ENCODE data around the gene KIF5C.

Gene KIF5C

DNA sequence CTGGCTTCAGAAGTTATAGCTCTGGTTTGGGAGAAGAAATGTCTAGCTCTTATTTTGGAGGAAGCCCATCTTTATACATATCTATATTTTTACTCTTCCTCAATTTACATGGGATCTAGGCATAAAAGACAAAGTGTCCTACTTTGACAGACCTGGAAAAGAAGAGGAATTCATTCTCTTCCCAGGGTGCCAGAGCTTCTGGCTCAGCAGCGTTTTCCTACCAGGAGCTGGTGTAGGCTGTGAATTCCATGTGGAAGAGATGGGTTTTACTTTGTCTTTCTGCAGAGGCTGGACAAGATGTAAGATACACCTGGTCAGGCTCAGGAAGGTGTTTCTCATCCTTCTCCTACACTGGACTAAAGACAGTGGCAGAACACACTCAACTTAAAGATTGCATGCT, 113.3 kb downstream of the KIF5C start:
- no peak for DNase-seq

DNA sequence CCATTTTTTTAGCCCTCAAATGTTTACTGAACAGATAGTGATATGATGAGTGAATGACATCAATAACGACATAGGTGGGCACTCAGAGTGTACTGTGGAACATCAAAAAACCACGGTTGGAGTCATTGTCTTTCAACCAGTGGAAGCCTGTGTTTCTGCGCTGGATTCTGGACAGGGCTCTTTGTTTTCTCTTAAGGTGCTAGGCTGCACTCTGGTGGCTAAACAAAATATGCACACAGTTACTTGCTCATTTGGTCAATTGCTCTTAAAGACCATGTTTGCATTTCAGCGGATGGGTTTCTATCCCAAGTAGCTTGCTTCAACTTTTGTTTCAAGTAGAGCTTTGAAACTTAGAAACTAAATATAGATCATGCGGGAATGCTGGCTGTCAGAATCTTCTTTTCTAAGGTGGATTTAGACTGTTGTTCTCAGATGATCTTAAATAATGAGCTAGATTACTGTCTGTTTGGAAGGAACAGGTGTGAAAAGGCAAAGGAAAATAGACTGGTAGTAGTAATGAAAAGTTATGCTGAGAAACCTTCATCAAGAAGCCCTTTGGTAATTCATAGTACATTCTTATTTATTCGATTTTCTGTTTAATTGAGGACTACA, 115.0 kb downstream of the KIF5C start:
- peak in 31 of 58 donors; percentile 8 to 79 (median 40) for DNase-seq

DNA sequence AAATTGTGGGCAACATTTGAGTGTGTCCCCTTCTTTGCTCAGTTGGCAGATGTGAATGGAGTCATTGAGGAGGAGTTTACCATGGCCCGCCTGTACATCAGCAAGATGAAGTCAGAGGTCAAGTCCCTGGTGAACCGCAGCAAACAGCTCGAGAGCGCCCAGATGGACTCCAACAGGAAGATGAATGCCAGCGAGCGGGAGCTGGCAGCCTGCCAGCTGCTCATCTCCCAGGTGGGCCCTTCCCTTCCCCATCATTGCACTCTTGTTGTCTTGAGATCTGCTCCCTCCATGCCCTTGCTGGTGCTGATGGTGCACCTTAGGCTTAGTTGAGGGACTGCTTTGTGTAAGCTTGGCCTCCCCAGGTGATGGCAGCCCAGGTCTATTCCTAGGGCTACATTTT, 115.9 kb downstream of the KIF5C start:
- peak in 1 of 58 donors; percentile 13 for DNase-seq

DNA sequence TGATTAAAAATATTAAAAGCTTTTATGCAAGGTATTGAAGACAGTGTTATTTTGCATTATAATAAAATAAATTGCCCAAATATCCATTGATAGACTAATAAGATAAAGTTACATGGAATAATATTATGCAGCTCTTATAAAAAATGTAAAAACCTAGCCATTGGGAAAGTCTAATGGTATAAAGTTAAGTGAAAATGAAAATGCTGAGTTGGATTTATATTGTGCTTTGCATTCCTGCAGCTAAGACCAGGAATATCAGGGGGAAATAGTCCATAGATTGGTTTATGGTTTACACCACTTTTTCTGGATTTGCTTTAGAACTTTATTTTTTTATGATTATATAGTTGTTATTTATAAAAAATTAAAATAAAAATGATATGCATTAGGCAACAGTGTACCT, 117.4 kb downstream of the KIF5C start:
- no peak for DNase-seq

DNA sequence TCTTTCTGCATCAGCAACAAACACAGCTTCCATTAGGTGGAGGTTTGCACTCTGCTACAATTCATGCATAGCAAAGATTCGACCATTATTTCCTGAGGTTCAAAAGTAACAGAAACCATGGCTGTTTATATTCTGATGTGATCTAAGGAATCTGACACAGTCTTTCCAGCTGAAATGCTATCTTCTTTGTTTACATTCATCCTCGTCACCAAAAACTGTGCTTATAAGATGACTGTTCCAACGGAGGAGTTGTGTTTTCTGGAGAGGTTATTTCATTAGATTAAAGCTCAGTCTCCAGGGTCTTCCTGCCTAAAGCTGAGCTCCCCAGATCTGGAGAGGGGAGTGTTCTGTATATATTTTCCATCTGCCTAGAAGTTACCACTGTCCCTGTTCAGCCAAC, 118.3 kb downstream of the KIF5C start:
- DNase-seq = no peak

DNA sequence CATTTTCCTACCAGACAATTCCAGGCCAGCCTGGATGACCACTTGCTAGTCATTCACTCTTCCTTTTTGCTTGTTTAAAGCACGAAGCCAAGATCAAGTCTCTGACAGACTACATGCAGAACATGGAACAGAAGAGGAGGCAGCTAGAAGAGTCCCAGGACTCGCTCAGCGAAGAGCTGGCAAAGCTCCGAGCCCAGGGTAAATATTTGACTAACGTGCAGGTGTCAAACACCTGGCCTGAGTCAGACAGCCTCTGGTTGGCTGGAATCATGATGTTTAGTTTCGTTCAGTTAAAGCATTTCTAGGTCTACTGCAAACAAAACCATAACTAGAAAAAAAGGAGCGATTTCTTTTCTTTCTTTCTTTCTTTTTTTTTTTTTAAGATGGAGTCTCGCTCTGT, 119.3 kb downstream of the KIF5C start:
- DNase-seq = no peak

DNA sequence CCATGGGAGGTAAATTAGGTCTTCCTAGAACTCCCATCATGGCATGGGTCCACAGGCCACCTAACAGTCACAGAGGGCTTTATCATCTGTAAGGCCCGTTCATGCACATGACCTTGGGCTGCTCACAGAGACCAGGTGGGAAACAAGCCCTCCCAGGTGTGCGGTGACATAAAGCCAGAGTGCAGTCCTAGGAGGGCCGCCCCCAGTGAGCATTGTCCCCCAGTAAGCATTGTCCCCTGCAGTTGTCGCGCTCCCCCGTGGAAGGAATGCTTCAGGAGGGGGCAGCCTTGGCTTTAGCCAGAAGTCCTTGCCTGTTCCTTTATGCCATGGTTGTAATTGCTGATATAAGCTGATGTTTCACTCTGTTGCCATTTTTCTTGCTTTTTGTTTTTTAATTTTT, 121.8 kb downstream of the KIF5C start:
- no peak for DNase-seq

DNA sequence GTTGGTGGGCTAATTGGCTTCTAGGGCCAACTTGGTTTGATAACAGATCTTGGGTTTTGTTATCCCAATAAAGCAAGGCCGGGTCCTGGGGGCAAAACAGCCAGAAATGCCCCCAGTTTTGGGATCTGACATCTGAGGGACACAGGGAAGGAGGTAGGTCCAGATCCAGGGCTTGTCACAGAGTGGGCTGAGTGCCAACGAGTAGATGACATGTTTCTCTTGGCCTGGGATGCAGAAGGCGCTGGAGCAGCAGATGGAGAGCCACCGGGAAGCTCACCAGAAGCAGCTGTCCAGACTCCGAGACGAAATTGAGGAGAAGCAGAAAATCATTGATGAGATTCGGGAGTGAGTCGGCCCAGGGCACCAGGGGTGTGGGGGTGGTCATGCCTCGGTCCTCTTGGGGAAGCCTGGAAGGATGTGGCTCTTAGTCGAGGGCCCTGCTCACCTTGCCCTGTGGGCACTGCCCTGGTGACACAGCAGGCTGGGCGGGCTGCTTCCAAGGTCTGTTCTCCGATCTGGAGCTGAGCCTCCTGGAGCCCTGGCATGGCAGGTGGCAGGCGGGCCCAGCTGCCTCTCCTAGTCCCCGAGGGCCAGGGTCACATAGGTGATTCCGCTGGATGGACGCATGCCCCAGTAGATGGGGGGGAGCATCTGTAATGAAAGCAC, 123.3 kb downstream of the KIF5C start:
- peak in 2 of 58 donors; percentile 7 to 66 for DNase-seq

DNA sequence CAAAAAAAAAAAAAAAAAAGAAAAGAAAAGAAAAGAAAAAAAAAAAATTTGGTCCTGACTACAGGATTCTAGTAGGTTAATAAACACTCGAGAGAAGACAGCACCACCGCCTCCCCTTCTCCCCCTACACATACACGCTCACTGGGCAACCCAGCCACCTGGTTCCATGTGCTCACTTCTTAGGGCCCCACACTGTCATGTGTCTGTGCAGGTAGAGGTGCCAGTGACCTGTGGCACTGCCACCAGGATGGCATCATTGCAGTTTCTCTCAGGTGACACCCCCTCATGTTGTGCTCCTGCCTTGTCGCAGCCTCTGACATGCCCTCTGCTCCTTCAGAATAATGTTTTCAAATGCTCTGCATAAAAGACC, 123.8 kb downstream of the KIF5C start:
- no peak for DNase-seq

DNA sequence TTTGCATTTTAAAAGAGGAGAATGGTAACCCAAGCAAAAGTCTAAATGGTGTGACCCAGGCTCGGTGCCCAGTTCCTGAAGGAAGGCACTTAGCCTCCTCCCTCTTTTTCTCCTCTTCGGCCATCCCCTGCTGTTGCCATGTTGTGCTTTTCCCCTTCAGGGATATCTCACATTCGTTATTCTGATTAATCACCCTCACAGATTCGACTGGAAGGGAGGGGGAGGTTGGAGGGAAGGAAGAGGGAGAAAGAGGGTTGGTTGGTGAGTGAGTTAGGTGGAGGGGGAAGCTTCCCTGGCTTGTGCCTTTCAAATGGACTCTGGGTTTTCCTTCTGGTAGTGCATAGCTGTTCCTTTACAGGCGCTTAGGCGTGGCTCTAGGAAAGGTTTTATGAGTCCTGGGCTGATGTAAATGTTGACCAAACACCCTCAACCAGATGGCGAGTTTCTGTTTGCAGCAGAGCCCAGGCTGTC, 124.5 kb downstream of the KIF5C start:
- DNase-seq = peak in 7 of 58 donors; percentile 16 to 48 (median 28)

DNA sequence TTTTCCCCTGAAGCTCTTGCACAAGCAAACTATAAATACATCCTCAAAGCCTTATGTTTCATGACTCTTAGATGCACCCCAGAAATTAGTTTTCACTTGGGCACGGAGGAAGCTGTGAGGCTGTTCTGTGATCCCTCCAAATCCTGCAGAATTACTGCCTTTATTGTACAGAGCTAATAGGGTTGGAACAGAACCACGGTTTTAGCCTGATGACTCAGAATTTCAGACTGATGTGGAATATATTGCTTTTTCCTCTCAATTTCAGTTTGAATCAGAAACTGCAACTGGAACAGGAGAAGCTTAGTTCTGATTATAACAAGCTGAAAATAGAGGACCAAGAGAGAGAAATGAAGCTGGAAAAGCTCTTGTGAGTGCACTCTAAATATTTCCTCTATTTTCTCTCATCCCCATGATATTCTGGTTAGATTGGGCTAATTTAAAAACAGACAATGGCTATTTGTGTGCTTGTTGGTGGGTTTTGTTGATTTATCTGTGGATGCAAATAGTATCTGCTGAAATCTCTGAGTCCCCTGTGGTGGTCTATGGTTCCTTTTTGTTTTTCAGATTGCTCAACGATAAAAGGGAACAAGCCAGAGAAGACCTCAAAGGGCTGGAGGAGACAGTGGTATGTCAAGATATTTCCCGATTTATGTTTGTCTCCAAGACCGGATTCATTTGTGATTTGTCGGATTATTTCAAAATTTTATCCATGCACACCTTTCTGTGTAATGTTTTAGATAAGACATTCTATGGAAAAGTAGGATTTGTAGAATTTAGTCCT, 125.3 kb downstream of the KIF5C start:
- DNase-seq = peak in 3 of 58 donors; percentile 32 to 48 (median 43)

DNA sequence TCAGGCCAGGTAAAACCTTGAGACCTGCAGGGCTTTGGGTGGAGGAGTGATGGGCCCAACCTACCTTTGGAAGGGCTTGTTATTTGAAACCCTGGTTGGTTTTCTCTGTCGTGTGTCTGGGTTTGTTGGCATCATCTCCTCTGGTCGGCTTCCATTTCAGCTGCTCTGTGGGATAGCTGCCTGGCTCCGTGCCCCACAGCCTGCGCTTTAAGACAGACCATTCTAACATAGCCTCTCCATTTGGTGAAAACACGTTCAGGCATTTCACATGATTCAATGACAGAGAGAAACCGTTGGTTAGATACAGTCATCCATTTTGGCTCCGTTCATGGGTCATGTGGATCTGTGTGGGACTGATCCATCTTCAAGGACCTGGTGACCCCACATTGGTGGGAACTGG, 126.5 kb downstream of the KIF5C start:
- DNase-seq = peak in 22 of 58 donors; percentile 8 to 59 (median 35)

DNA sequence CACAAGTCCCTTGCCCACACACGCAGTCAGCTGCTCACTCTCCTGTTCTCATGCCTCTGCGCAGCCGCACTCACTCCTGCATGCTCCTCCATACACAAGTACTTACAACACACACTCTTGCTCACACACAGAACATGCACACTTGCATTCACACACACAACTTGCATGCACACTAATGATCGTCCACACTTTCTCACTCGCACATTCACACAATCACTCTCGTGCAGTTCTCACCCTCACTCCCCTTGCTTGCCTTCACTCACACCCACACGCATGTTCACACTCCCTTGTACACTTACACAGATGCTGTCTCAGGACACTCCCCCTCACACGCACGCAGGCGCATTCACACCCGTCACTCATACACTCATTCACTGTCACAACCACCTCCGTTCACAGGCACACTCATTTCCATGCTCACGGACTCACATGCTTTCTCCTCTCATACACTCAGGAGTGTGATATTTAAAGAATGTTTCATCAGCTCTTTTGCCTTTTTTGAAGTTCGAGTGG, 127.4 kb downstream of the KIF5C start:
- DNase-seq = peak in 2 of 58 donors; percentile 60 to 61

DNA sequence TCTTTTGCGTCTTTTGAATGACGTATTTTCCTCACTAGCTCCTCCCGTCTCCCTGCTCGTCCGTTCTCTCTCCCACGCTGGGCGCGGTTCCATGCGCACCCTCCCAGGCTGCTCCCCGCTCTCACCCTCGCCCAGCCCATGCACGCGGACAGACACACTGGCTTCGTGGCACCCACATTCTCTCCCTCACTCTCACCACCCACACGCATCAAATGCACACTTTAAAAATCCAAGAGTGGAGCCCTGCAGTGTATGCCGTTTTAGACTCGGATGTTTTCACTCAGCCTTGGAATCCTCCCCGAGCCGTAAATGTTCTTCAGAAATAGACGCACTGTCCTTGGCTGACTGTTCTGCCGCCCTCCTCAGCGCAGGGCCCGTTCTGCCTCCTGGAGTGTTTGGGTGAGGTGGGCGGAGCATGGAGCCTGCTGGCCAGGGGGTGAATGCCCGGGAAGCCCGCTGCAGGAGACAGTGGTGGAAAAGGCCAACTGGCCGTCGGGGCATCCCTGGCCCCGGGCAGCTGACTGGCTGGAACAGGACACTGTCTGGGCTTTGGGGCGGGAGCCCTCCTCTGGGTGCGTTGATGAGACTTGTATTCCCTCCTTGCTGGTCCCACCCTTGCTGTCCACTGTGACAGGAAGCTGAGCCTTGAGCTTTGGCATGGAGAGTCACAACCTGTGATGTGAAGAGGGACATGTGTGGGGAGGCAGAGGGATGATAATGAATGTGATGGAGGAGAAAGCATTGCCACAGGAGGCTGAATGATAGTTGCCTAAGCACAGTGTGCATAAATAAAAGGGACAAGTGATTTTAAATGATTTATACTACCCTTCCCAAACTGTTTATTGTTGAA, 128.1 kb downstream of the KIF5C start:
- DNase-seq = peak in 42 of 58 donors; percentile 10 to 88 (median 62)

DNA sequence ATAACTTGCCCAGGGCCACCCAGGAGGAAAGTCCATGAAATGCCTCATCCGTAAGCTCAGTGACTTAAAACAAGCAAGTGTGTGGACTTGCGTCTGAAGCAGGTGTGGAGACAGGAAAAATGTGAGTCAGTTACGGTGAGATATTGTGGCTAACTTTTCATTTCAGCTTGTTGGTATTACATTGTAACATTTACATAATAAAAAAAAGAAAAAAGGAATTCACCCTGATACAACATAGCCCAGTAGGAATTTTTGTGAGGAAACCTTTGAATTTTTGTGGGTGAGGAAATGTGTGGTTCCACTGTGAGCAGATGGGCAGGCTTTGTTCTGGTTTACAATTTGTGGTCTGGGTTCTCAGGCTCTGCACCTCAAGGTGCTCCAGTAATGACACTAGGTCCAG, 129.8 kb downstream of the KIF5C start:
- DNase-seq = no peak

DNA sequence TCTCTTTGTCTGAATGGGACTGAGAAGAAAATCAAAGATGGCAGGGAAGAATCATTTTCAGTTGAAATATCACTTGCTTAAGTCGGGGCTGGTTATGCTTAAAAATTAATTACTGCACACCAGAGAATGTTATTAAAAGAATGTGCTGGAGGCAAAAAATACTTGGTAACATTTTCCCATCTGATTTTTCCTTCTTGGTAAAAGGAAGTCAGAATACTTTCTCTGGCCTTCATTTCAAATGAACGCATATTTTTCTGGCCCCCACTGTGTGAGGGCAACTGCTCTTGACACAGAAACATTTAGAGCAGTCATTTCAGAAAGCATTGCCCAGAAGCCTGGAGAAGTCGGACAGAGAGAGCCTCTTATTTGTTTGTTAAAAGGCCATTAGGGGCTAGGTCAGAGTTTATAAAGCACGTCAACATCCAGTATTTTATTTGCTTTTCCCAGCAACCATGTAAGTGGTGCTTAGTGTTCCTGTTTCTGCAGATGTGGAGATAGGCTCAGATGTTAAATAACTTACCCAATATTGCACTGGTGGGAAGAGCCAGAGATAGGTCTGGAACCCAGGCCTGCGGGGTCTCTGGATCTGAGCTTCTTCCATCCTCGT, 130.5 kb downstream of the KIF5C start:
- no peak for DNase-seq

DNA sequence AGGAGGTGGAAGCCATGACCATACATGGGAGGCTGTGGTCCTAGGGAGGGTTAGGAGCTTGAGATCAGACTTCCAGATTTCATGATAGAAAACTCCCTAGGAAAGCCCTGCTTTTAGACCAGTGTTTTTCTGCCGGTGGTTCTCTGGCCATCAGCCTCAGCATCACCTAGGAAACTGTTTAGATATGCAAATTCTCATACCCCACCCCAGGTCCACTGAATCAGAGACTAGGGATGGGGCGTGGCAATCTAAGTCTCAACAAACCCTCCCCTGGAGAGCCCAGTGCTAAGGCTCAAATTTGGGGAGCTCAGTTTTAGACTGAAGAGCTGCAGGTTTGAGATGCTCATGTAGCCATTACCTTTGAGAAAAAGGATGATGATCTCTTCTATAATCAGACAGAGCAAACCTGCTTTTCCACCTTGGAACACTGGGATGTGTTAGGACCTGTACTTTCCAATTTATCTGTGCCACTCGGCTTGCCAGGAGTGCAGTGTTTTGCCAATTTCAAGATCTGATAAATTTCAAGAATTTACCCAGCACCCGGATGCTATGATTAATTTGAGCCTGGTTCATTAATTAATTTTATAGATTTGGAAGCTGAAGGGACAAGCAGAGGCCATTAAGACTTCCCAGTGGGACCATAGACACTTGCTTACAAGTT, 132.0 kb downstream of the KIF5C start:
- no peak for DNase-seq

DNA sequence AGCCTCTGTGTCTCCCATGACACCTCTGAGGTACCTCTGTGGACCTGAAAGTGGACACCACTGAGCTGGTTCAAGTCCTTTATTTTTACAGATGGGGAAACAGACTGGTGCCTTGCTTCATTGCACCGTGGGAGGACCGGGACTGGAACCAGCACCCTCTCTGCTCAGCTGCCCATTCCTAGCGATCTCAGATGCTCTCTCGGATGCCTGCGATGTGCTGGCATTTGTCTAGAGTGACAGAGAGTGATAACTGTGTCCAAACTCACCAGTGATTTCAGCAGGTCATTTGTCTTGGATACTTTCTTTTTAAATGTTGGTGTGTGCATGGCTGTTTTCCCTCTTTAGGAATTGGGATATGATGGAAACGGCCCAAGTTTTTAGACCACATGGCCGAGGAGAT, 133.4 kb downstream of the KIF5C start:
- DNase-seq = no peak

DNA sequence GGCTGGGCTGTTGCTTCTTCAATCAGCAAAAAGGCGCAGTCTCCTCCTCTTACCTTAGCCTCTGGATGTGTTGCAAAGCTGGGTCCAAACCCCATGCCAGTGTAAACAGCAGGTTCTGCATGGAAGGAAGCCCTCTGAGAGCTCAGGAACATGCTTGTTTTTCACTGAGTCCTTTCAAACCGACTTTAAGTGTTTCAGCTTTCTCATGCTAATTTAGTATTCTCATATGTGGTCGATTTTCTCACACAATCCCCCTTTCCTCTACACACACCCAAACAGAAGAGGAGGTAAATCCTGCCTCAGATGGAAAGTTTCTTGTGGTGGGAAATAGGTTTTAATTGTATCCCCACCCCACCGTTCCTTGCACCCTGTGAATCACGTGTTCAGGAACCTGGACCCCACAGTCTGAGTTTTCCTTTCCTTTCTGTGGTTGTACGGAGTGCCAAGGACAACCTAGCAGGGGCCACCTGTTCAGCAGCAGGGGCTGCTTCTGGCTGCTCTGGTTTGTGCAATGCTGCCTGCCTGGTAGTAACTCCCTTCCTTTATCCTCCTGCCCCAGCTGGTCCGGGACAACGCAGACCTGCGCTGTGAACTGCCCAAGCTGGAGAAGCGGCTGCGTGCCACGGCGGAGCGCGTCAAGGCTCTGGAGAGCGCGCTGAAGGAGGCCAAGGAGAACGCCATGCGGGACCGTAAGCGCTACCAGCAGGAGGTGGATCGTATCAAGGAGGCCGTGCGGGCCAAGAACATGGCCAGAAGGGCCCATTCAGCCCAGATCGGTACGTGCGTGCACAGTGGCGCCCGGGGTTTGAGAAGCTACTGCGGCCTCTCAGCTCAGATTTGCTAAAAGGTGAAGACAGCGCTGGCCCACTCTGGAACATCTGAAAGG, 134.8 kb downstream of the KIF5C start:
- no peak for DNase-seq

Measured in anterior cingulate cortex (tissue), 58 donors.